Mesendoderm (in vitro differentiated cells): ENCODE measurements around the gene STAT5B.

Experiments
- DNase-seq: peaks from one replicate; pipeline ENCODE4 v3.0.0; 2013
- H2AK5ac ChIP-seq: 2 replicates; pipeline ENCODE4 v1.6.1; 2013; ENCODE audit warnings: low read length, inconsistent platforms
- H2BK120ac ChIP-seq: 2 replicates; pipeline ENCODE4 v1.6.1; 2013; ENCODE audit warnings: low read depth, mild to moderate bottlenecking, low read length, moderate library complexity, mixed read lengths
- H2BK15ac ChIP-seq: replicated peaks from 2 replicates; pipeline ENCODE4 v1.6.1; 2013; ENCODE audit warnings: low read depth, mild to moderate bottlenecking, moderate library complexity
- H2BK5ac ChIP-seq: 2 replicates; pipeline ENCODE4 v1.6.1; 2013; ENCODE audit warnings: low read length, inconsistent platforms
- H3K18ac ChIP-seq: 2 replicates; pipeline ENCODE4 v1.6.1; 2013; ENCODE audit warnings: mild to moderate bottlenecking, low read length, mixed read lengths
- H3K23ac ChIP-seq: one replicate; pipeline ENCODE4 v1.6.1; 2013; ENCODE audit warnings: low read length
- H3K27ac ChIP-seq: 2 replicates; pipeline ENCODE4 v1.5.1; 2013; ENCODE audit warnings: low read depth, mild to moderate bottlenecking, inconsistent platforms, low read length, moderate library complexity
- H3K27me3 ChIP-seq: 2 replicates; pipeline ENCODE4 v1.6.1; 2013; ENCODE audit warnings: low read length, control low read depth, mild to moderate bottlenecking, inconsistent platforms; ENCODE audit not compliant: insufficient read depth, poor library complexity
- H3K36me3 ChIP-seq: 2 replicates; pipeline ENCODE4 v1.6.1; 2013; ENCODE audit warnings: low read length, inconsistent platforms; ENCODE audit not compliant: control insufficient read depth, insufficient read depth
- H3K4ac ChIP-seq: one replicate; pipeline ENCODE4 v1.6.1; 2013; ENCODE audit warnings: low read depth, mild to moderate bottlenecking, low read length, moderate library complexity
- H3K4me1 ChIP-seq: 2 replicates; pipeline ENCODE4 v1.6.1; 2013; ENCODE audit warnings: low read depth, low read length, inconsistent platforms; ENCODE audit not compliant: control insufficient read depth
- H3K4me2 ChIP-seq: 2 replicates; pipeline ENCODE4 v1.6.1; 2013; ENCODE audit warnings: low read length
- H3K4me3 ChIP-seq: 2 replicates; pipeline ENCODE4 v1.5.1; 2013; ENCODE audit warnings: mild to moderate bottlenecking, low read length
- H3K56ac ChIP-seq: one replicate; pipeline ENCODE4 v1.6.1; 2013; ENCODE audit warnings: low read length
- H3K79me1 ChIP-seq: 2 replicates; pipeline ENCODE4 v1.6.1; 2013; ENCODE audit warnings: low read length, inconsistent platforms
- H3K79me2 ChIP-seq: 2 replicates; pipeline ENCODE4 v1.6.1; 2013; ENCODE audit warnings: mild to moderate bottlenecking, low read length; ENCODE audit not compliant: control insufficient read depth, insufficient read depth
- H3K9ac ChIP-seq: 2 replicates; pipeline ENCODE4 v1.6.1; 2013; ENCODE audit warnings: low read length, inconsistent platforms
- H4K5ac ChIP-seq: one replicate; pipeline ENCODE4 v1.6.1; 2013; ENCODE audit warnings: low read length
- H4K8ac ChIP-seq: one replicate; pipeline ENCODE4 v1.6.1; 2013; ENCODE audit warnings: low read depth, mild to moderate bottlenecking, control low read depth, low read length, moderate library complexity
- WGBS: extraction: QIAGEN DNeasy Blood & Tissue Kit; methylation state at CpG from one replicate; pipeline ENCODE4 v1.1.7; 2013; ENCODE audit warnings: low lambda C conversion rate, missing lambda C conversion rate; ENCODE audit not compliant: insufficient coverage; ENCODE audit errors: extremely low coverage; 5-methylcytosine and 5-hydroxymethylcytosine counted together

The STAT5B gene

DNA sequence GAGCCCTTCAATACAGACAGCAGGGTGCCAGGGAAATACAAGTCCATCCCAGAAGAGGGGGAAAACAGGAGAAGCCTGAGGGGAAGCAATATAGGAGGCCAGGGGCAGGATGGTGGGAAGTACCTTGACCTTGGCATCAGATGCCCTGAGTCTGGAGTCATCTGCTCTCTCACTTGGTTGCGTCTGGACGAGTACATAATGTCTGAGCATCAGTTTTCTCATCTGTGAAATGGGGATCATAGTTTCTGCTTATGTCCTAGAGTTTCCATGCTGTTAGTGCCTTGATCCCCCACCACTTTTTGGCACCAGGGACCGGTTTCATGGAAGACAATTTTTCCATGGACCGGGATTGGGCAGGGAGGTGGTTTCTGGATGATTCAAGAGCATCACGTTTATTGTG lies 14.4 kb upstream of the STAT5B start:
- no peak overlapping the region for H3K56ac ChIP-seq
- no peak overlapping the region for H4K8ac ChIP-seq
- H4K5ac ChIP-seq, result no peak overlapping the region
- no peak overlapping the region for H2BK120ac ChIP-seq
- H3K4ac ChIP-seq, result no peak overlapping the region
- no peak overlapping the region for H3K4me2 ChIP-seq
- H3K9ac ChIP-seq, result no peak overlapping the region
- no peak overlapping the region for H3K27ac ChIP-seq
- H3K36me3 ChIP-seq, result no peaks in the 10 kb centered on the region
- no peak overlapping the region for H3K4me3 ChIP-seq
- no CpG with 5 or more reads among the region's 5 CpGs for WGBS
- H2AK5ac ChIP-seq, result no peak overlapping the region
- H3K23ac ChIP-seq, result no peak overlapping the region
- no peaks in the 10 kb centered on the region for H3K4me1 ChIP-seq
- H2BK15ac ChIP-seq, result no peak overlapping the region
- no peak overlapping the region for H3K18ac ChIP-seq
- H3K79me1 ChIP-seq, result no peaks in the 10 kb centered on the region
- DNase-seq, result no peak
- no peaks in the 10 kb centered on the region for H3K79me2 ChIP-seq
- no peak overlapping the region for H2BK5ac ChIP-seq
- H3K27me3 ChIP-seq, result peaks cover 3% of the 10 kb centered on the region

DNA sequence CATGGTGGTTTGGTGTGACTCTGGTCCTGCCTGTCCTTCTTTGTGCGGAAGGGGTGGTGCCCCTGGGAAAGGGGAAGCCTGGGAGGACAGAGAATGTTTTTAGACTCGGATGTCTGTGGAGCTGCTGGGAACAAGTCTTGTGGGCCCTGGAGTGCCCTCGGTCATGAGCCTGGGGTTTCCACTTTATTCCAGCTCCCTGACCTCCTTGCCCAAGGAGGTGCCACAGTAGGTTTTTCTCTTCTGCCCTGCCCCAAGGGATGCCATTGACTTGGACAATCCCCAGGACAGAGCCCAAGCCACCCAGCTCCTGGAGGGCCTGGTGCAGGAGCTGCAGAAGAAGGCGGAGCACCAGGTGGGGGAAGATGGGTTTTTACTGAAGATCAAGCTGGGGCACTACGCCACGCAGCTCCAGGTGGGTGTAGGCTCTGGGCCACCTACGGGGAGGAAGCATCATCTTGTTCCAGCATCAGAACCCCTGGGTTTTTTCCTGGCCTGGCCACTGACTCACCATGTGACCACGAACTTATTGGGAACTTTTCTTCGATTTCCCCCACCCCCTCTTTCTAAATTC lies 13.5 kb upstream of the STAT5B start:
- Histone ChIP-seq H3K23ac (no peak overlapping the region), H3K56ac (no peak overlapping the region), H3K27ac (no peak overlapping the region), H3K9ac (no peak overlapping the region), H2BK5ac (no peak overlapping the region), H3K79me2 (no peaks in the 10 kb centered on the region), H3K4ac (no peak overlapping the region), H2AK5ac (no peak overlapping the region), H2BK120ac (no peak overlapping the region), H3K4me2 (no peak overlapping the region), H4K8ac (no peak overlapping the region), H3K27me3 (peaks cover 3% of the 10 kb centered on the region), H3K36me3 (no peaks in the 10 kb centered on the region), H3K4me1 (no peaks in the 10 kb centered on the region), H2BK15ac (no peak overlapping the region), H4K5ac (no peak overlapping the region), H3K4me3 (no peak overlapping the region), H3K18ac (no peak overlapping the region), H3K79me1 (no peaks in the 10 kb centered on the region)
- DNase-seq, result no peak
- WGBS, result no CpG with 5 or more reads among the region's 9 CpGs

DNA sequence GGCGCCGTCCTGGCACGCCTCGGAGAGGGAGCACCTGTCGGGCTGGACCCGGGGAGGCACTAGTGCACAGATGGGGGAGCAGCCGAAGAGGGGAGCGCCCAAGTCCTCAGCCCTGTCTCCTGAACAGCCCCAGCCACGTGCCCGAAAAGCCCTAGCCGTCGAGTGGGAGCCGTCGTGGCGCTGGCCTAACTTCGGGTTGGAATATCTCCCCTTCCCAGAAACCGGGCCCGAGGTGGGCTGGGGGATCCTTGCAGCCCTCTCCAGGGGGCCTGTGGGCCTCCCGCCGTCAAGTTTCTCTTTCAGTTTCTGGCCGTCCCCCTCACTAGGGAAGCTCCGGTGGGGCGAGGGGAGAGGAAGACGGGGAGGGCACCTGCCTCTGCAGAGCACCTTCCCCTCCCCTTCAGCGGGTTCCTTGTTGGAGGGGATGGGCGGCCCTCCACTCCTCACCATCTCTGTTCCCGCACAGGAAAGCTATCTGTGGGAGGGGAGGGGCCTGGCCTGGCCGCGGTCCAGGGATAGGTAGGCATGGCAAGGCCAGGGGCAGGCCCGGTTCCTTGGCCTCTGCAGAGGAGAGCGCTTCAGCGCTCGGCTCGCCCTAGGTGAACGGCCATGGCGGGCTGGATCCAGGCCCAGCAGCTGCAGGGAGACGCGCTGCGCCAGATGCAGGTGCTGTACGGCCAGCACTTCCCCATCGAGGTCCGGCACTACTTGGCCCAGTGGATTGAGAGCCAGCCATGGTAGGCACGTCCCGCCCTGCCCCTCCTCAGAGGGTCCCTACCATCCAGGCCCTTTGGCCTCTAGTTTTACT lies 12.8 kb upstream of the STAT5B start:
- Histone ChIP-seq H4K8ac (no peak overlapping the region), H3K56ac (peak overlapping the region; percentile 78), H3K4me3 (no peak overlapping the region), H3K27ac (no peak overlapping the region), H3K4ac (no peak overlapping the region), H3K4me2 (peak overlapping the region; percentile 36), H3K27me3 (peaks cover 3% of the 10 kb centered on the region), H2BK120ac (no peak overlapping the region), H3K18ac (no peak overlapping the region), H3K79me2 (no peaks in the 10 kb centered on the region), H3K36me3 (no peaks in the 10 kb centered on the region), H3K79me1 (no peaks in the 10 kb centered on the region), H2AK5ac (no peak overlapping the region), H4K5ac (no peak overlapping the region), H3K4me1 (no peaks in the 10 kb centered on the region), H2BK15ac (no peak overlapping the region), H2BK5ac (no peak overlapping the region), H3K23ac (peak overlapping the region; percentile 89), H3K9ac (no peak overlapping the region)
- no peak for DNase-seq
- WGBS, result no CpG with 5 or more reads among the region's 44 CpGs

DNA sequence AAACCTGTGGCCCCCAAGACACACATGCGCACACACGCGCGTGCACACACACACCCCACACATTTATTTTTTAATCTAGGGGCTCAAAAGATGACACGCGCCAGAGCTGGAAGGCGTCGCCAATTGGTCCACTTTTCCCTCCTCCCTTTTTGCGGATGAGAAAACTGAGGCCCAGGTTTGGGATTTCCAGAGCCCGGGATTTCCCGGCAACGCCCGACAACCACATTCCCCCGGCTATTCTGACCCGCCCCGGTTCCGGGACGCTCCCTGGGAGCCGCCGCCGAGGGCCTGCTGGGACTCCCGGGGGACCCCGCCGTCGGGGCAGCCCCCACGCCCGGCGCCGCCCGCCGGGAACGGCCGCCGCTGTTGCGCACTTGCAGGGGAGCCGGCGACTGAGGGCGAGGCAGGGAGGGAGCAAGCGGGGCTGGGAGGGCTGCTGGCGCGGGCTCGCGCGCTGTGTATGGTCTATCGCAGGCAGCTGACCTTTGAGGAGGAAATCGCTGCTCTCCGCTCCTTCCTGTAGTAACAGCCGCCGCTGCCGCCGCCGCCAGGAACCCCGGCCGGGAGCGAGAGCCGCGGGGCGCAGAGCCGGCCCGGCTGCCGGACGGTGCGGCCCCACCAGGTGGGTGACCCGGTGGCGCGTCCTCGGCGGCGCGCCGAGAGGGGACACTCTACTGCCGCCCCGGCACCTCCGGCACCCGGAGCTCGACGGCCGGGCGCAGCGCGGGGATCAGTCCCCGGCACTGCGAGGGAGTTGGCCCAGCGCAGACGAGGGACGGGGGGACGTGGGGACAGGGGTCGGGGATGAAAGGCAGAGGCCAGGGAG lies 12.0 kb upstream of the STAT5B start, which contains the start of gene STAT5A:
TSS of gene STAT5A (plus strand) at position 522 of the 826 bp plus-strand sequence. CDS start 914 bp downstream, outside the sequence.
- Histone ChIP-seq H2BK120ac (no peak within 1 kb of the TSS), H3K4me1 (no peaks in the 10 kb centered on the region), H3K36me3 (no peaks in the 10 kb centered on the region), H3K27me3 (peaks cover 3% of the 10 kb centered on the region), H3K4ac (peak within 1 kb of the TSS; percentile 58), H3K27ac (no peak within 1 kb of the TSS), H4K5ac (no peak within 1 kb of the TSS), H3K4me2 (peak within 1 kb of the TSS; percentile 36), H3K79me1 (no peaks in the 10 kb centered on the region), H4K8ac (peak within 1 kb of the TSS; percentile 67), H3K23ac (peak within 1 kb of the TSS; percentile 89), H3K56ac (peak within 1 kb of the TSS; percentile 78), H2BK15ac (no peak within 1 kb of the TSS), H2BK5ac (no peak within 1 kb of the TSS), H3K79me2 (no peaks in the 10 kb centered on the region), H2AK5ac (no peak within 1 kb of the TSS), H3K18ac (peak within 1 kb of the TSS; percentile 70), H3K4me3 (peak within 1 kb of the TSS; percentile 22), H3K9ac (peak within 1 kb of the TSS; percentile 49)
- DNase-seq, result peak; percentile 81
- no CpG with 5 or more reads among the region's 88 CpGs for WGBS

DNA sequence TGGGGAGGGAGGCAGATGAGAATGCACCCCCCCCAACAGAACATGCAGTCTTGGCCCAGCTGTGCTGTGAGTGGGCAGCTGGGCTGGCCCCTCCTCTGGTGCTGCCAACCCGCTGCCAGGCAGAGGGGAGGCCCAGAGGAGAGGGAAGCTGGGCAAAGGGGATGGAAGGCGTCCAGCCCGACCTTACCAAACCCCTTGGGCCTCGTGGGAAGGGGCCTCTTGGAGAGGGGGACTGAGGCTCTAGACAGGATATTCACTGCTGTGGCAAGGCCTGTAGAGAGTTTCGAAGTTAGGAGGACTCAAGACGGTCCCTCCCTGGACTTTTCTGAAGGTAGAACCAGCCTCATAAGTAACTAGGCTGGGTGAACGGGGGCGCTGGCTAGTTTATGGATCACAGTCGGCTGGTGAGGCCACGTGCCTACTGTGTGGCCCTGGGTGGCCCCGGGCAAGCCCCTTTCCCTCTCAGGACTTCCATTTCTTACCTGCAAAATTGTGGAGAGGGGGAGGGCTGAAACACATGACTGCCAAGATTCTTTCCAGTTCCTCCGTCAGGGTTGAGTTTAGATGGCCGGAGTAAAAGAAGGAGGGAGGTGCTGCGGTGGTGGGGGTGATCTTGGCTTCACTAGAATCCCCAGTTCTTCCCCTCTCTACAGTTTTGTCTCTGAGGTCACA lies 11.2 kb upstream of the STAT5B start:
- Histone ChIP-seq H4K8ac (no peak overlapping the region), H3K9ac (peak overlapping the region; percentile 24), H2BK15ac (no peak overlapping the region), H3K56ac (peak overlapping the region; percentile 78), H3K4me3 (no peak overlapping the region), H3K18ac (no peak overlapping the region), H3K36me3 (no peaks in the 10 kb centered on the region), H2BK5ac (no peak overlapping the region), H3K79me1 (no peaks in the 10 kb centered on the region), H3K4ac (no peak overlapping the region), H2BK120ac (no peak overlapping the region), H3K27me3 (peaks cover 3% of the 10 kb centered on the region), H3K79me2 (no peaks in the 10 kb centered on the region), H3K23ac (no peak overlapping the region), H4K5ac (no peak overlapping the region), H2AK5ac (no peak overlapping the region), H3K27ac (no peak overlapping the region), H3K4me1 (no peaks in the 10 kb centered on the region), H3K4me2 (peak overlapping the region; percentile 36)
- DNase-seq, result no peak
- no CpG with 5 or more reads among the region's 14 CpGs for WGBS
